CD14-positive monocyte (primary cell): ENCODE results near the gene ARL14. TPM values are rescaled to one million over a fixed set of nuclear protein-coding genes. Genes with fewer than 3 reads are reported as not detected.

Source experiments
- DNase-seq, 3 donors: peaks; one replicate each; pipeline ENCODE4 v3.0.0-alpha.2; 2011 to 2022
- H2AFZ ChIP-seq: 2 replicates; pipeline ENCODE4 v1.6.0; 2012; ENCODE audit warnings: mild to moderate bottlenecking, low read depth, low read length, inconsistent platforms; ENCODE audit not compliant: insufficient read depth, poor library complexity, severe bottlenecking
- H3K27ac ChIP-seq, 2 donors: 1 replicate in 1 of 2; 2 replicates in 1 of 2; pipeline ENCODE4 v1.5.1; 2012 to 2013; ENCODE audit warnings: low read length in 2 of 2, control low read depth in 1 of 2, inconsistent platforms in 1 of 2, low read depth in 1 of 2, mild to moderate bottlenecking in 1 of 2
- H3K27me3 ChIP-seq, 2 donors: one replicate each; pipeline versions ENCODE4 v1.6.0 to v1.6.1; 2011 to 2013; ENCODE audit warnings: low read length in 2 of 2; ENCODE audit not compliant: control insufficient read depth in 2 of 2, insufficient read depth in 2 of 2
- H3K36me3 ChIP-seq, 2 donors: replicated peaks in 1 of 2; 1 replicate in 1 of 2; 2 replicates in 1 of 2; pipeline versions ENCODE4 v1.5.1 to v1.6.1; 2012 to 2013; ENCODE audit warnings: low read length in 2 of 2, control low read depth in 1 of 2, inconsistent platforms in 1 of 2, mild to moderate bottlenecking in 1 of 2; ENCODE audit not compliant: insufficient read depth in 2 of 2, control insufficient read depth in 1 of 2
- H3K4me1 ChIP-seq, 2 donors: 1 replicate in 1 of 2; 2 replicates in 1 of 2; pipeline versions ENCODE4 v1.5.1 to v1.6.1; 2012 to 2013; ENCODE audit warnings: low read length in 2 of 2, control low read depth in 1 of 2, inconsistent platforms in 1 of 2, mild to moderate bottlenecking in 1 of 2, moderate library complexity in 1 of 2; ENCODE audit not compliant: insufficient read depth in 2 of 2, control insufficient read depth in 1 of 2
- H3K4me2 ChIP-seq: replicated peaks from 2 replicates; pipeline ENCODE3; 2012; ENCODE audit warnings: low read length, moderate library complexity, mild to moderate bottlenecking; ENCODE audit not compliant: poor library complexity, severe bottlenecking; ENCODE audit errors: extremely low read depth
- H3K4me3 ChIP-seq, 3 experiments: fragments of 200-600 bp in 1 of 3; sonication (generic) in 1 of 3; replicated peaks in 1 of 3; 1 replicate in 2 of 3; 2 replicates in 1 of 3; pipeline ENCODE4 v1.5.1; 2011 to 2013; ENCODE audit warnings: low read length in 3 of 3, mild to moderate bottlenecking in 3 of 3, control low read depth in 2 of 3, low read depth in 2 of 3, inconsistent platforms in 1 of 3, moderate library complexity in 1 of 3
- H3K79me2 ChIP-seq: 2 replicates; pipeline ENCODE4 v1.6.0; 2012; ENCODE audit warnings: mild to moderate bottlenecking, control low read depth, inconsistent platforms, low read length, moderate library complexity; ENCODE audit not compliant: insufficient read depth
- H3K9ac ChIP-seq: 2 replicates; pipeline ENCODE4 v1.6.0; 2017; ENCODE audit warnings: low read length, mild to moderate bottlenecking; ENCODE audit not compliant: insufficient read depth, poor library complexity, severe bottlenecking
- H3K9me3 ChIP-seq, 2 donors: replicated peaks in 1 of 2; 1 replicate in 1 of 2; 2 replicates in 1 of 2; pipeline versions ENCODE4 v1.5.1 to v1.6.1; 2012 to 2013; ENCODE audit warnings: low read length in 2 of 2, control low read depth in 1 of 2; ENCODE audit not compliant: control insufficient read depth in 1 of 2, insufficient read depth in 1 of 2
- H4K20me1 ChIP-seq: 2 replicates; pipeline ENCODE4 v1.6.0; 2012; ENCODE audit warnings: mild to moderate bottlenecking, low read length, control low read depth, moderate library complexity; ENCODE audit not compliant: insufficient read depth
- H3K27ac Mint-ChIP-seq, 7 donors: one replicate each; pipeline ENCODE4 v1.8.0; 2020; ENCODE audit warnings: mild to moderate bottlenecking in 7 of 7, mixed read lengths in 7 of 7, moderate library complexity in 6 of 7, inconsistent platforms in 2 of 7
- H3K27me3 Mint-ChIP-seq, 3 donors: one replicate each; pipeline ENCODE4 v1.8.0; 2021 to 2022; ENCODE audit warnings: low read depth in 3 of 3, mild to moderate bottlenecking in 3 of 3, mixed read lengths in 3 of 3, moderate library complexity in 3 of 3, inconsistent platforms in 1 of 3
- H3K36me3 Mint-ChIP-seq, 2 donors: one replicate each; pipeline ENCODE4 v1.8.0; 2020; ENCODE audit warnings: mixed read lengths in 2 of 2, inconsistent platforms in 1 of 2, mild to moderate bottlenecking in 1 of 2
- H3K4me1 Mint-ChIP-seq: one replicate; pipeline ENCODE4 v1.8.0; 2020; ENCODE audit warnings: mild to moderate bottlenecking, mixed read lengths
- H3K4me3 Mint-ChIP-seq, 2 donors: one replicate each; pipeline ENCODE4 v1.8.0; 2020; ENCODE audit warnings: mild to moderate bottlenecking in 2 of 2, mixed read lengths in 2 of 2, moderate library complexity in 1 of 2
- H3K9me3 Mint-ChIP-seq, 7 donors: one replicate each; pipeline ENCODE4 v1.8.0; 2020 to 2022; ENCODE audit warnings: mixed read lengths in 7 of 7, mild to moderate bottlenecking in 6 of 7, moderate library complexity in 6 of 7, inconsistent platforms in 2 of 7
- WGBS: methylation state at CpG from one replicate; pipeline ENCODE4 v1.1.5; 2013; ENCODE audit warnings: missing lambda C conversion rate; ENCODE audit not compliant: insufficient coverage; 5-methylcytosine and 5-hydroxymethylcytosine counted together
- intact Hi-C, 2 donors: fragments of 100-400 bp; cut with micrococcal nuclease; formaldehyde crosslinking; loops; one replicate each; pipeline versions ENCODE4 v1.15.0 to v1.15.1; 2023
- polyA plus RNA-seq, 3 donors: library from polyadenylated mRNA; depleted of rRNA in 1 of 3; unstranded in 2 of 3; stranded (reverse) in 1 of 3; fragments of 300-500 nt in 2 of 3; fragments of >200 nt in 1 of 3; fragmentation: Illumina TruSeq in 2 of 3; gene quantifications; 1 replicate in 2 of 3; 2 replicates in 1 of 3; pipeline ENCODE4 v1.2.3, GENCODE V29; 2012 to 2021
- TF ChIP-seq, protein P1 (sequence below): fragments of 200-600 bp; IDR thresholded peaks from one replicate; pipeline ENCODE4 v1.8.0; 2022; ENCODE audit warnings: antibody characterized with exemption, mild to moderate bottlenecking

Gene ARL14
- polyA plus RNA-seq, 3 donors = not detected

DNA sequence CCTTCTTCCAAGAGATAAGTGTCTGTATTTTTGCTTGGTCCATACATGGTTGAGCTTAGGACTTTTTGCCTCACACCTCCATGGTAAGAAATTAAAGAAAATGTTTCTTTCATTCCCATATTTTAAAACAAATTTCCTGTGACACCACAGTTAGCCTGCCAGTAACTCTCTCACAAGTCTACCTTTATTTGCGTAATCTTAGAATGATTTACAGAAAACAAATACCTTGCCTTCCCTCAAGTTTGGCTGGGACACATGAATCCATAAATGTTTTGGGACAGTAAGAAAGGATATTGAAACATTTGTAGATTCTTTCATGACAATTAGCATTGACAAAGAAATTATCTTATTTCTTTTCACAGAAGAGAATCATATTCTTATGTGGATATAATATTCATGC, 3.8 kb upstream of the ARL14 start:
- Histone ChIP-seq H3K9me3 (no peaks in the 10 kb centered on the region), H3K27ac (no peak overlapping the region), H3K27me3 (no peaks in the 10 kb centered on the region), H2AFZ (no peak overlapping the region), H4K20me1 (no peaks in the 10 kb centered on the region), H3K79me2 (no peaks in the 10 kb centered on the region), H3K36me3 (no peaks in the 10 kb centered on the region), H3K4me2 (no peak overlapping the region), H3K4me1 (no peaks in the 10 kb centered on the region), H3K4me3 (no peak overlapping the region), H3K9ac (no peak overlapping the region)
- Mint-ChIP-seq H3K9me3 (peaks cover 0 to 4% (median 0%) of the 10 kb centered on the region in 7 donors), H3K36me3 (no peaks in the 10 kb centered on the region), H3K4me3 (no peak overlapping the region), H3K4me1 (no peaks in the 10 kb centered on the region), H3K27me3 (peaks cover 0 to 2% (median 1%) of the 10 kb centered on the region in 3 donors), H3K27ac (no peak overlapping the region)
- no CpG with 5 or more reads among the region's 1 CpG for WGBS
- TF ChIP-seq, protein P1, sequence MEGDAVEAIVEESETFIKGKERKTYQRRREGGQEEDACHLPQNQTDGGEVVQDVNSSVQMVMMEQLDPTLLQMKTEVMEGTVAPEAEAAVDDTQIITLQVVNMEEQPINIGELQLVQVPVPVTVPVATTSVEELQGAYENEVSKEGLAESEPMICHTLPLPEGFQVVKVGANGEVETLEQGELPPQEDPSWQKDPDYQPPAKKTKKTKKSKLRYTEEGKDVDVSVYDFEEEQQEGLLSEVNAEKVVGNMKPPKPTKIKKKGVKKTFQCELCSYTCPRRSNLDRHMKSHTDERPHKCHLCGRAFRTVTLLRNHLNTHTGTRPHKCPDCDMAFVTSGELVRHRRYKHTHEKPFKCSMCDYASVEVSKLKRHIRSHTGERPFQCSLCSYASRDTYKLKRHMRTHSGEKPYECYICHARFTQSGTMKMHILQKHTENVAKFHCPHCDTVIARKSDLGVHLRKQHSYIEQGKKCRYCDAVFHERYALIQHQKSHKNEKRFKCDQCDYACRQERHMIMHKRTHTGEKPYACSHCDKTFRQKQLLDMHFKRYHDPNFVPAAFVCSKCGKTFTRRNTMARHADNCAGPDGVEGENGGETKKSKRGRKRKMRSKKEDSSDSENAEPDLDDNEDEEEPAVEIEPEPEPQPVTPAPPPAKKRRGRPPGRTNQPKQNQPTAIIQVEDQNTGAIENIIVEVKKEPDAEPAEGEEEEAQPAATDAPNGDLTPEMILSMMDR = no peak
- intact Hi-C loops = no loop called here
- DNase-seq = no peak

DNA sequence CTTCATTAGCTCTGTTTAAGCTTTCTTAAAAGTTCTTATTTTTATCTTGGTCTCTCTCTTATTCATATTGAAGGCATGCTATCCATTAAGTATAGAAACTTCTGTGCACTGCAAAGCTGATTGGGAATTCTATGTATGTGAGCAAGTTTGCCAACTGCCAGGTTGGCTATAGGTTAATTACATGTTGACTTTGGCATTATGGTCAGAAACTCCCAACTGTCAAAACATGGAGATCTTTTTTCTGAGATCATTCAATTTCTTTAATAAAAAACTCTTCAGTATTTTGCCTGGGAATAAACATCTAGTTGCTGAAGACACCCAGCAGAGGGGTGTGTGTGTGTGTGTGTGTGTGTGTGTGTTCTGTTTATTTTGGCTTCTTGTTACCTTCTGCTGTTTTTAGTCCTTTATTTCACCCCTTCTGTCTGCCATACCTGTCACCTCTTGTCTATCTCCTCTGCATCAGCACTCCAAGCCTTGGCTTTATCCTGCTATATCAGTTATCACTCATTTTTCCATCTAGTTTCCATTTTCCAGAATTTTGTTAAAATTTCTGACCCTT, 1.3 kb upstream of the ARL14 start:
- H3K4me2 ChIP-seq = no peak overlapping the region
- H3K36me3 ChIP-seq = no peaks in the 10 kb centered on the region
- H3K27ac ChIP-seq = no peak overlapping the region
- Mint-ChIP-seq H3K27ac (no peak overlapping the region), H3K4me1 (no peaks in the 10 kb centered on the region), H3K4me3 (no peak overlapping the region), H3K27me3 (peaks cover 1 to 3% (median 2%) of the 10 kb centered on the region in 3 donors), H3K36me3 (no peaks in the 10 kb centered on the region), H3K9me3 (peaks cover 0 to 2% (median 0%) of the 10 kb centered on the region in 7 donors)
- H3K4me1 ChIP-seq = no peaks in the 10 kb centered on the region
- no peaks in the 10 kb centered on the region for H3K79me2 ChIP-seq
- no peak for DNase-seq
- no peak overlapping the region for H3K9ac ChIP-seq
- H4K20me1 ChIP-seq = no peaks in the 10 kb centered on the region
- TF ChIP-seq, protein P1 = no peak
- H3K9me3 ChIP-seq = no peaks in the 10 kb centered on the region
- intact Hi-C loops = no loop called here
- no peak overlapping the region for H3K4me3 ChIP-seq
- H3K27me3 ChIP-seq = no peaks in the 10 kb centered on the region
- H2AFZ ChIP-seq = no peak overlapping the region
